ENCODE data around the gene TAF4.
A peak's percentile ranks its signal among the peaks of the same experiment; 100 is the strongest.
"Not testable (repeated sequence)": the region's sequence is repeated elsewhere in the genome, so short reads cannot be mapped to it uniquely, and the experiment has no call there.

Gene TAF4, protein sequence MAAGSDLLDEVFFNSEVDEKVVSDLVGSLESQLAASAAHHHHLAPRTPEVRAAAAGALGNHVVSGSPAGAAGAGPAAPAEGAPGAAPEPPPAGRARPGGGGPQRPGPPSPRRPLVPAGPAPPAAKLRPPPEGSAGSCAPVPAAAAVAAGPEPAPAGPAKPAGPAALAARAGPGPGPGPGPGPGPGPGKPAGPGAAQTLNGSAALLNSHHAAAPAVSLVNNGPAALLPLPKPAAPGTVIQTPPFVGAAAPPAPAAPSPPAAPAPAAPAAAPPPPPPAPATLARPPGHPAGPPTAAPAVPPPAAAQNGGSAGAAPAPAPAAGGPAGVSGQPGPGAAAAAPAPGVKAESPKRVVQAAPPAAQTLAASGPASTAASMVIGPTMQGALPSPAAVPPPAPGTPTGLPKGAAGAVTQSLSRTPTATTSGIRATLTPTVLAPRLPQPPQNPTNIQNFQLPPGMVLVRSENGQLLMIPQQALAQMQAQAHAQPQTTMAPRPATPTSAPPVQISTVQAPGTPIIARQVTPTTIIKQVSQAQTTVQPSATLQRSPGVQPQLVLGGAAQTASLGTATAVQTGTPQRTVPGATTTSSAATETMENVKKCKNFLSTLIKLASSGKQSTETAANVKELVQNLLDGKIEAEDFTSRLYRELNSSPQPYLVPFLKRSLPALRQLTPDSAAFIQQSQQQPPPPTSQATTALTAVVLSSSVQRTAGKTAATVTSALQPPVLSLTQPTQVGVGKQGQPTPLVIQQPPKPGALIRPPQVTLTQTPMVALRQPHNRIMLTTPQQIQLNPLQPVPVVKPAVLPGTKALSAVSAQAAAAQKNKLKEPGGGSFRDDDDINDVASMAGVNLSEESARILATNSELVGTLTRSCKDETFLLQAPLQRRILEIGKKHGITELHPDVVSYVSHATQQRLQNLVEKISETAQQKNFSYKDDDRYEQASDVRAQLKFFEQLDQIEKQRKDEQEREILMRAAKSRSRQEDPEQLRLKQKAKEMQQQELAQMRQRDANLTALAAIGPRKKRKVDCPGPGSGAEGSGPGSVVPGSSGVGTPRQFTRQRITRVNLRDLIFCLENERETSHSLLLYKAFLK

DNA sequence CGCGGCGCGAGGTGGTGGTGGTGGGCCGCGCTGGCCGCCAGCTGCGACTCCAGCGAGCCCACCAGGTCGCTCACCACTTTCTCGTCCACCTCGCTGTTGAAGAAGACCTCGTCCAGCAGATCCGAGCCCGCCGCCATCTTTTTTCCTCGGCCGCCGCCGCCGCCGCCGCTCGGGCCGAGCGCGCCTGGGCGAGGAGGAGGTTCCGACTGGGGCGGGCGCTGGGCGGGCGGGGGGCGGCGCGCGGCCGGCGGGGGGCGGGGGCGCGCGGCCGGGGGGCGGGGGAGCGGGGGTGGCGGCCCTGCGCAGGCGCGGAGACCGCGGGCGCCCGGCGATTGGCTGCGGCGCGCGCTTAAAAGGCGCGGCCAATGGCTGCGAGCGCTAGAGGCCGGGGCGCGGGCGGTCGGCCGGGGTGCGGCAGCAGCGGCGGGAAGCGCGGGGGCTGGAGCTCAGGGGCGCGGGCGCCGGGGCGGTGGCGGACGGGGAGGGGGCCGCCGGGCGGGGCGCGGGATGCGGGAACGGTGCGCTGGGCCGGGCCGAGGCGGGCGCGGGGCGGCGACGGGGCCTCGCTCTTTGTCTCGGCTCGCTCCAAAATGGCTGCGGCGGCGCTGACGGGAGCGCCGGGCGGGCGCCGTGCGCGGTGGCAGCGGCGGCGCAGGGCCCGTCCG is at the start of gene TAF4:
Gene TAF4, minus strand, starts transcription at position 208 of the 665 bp plus-strand sequence. Its CDS starts 71 bp downstream, at position 137.
- DNase-seq = peak; percentile 61

DNA sequence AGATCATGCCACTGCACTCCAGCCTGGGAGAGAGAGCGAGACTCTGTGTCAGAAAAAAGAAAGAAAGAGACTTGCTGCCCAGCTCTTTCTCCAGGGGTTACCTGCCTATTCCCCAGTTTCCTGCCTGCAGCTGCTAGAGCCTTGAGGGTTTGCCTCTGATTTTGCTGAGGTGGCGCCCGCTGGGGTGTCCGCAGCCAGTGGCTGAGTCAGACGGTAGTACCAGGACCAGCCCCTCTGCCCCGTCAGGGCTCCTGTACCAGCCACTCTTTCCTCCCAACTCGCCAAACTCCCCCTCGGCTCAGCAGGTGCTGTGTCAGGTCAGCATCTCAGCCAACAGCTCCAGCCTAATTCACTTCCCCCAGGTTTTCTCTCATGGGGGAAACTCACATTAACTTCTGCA is 49.2 kb upstream of the TAF4 start:
- DNase-seq = no peak

DNA sequence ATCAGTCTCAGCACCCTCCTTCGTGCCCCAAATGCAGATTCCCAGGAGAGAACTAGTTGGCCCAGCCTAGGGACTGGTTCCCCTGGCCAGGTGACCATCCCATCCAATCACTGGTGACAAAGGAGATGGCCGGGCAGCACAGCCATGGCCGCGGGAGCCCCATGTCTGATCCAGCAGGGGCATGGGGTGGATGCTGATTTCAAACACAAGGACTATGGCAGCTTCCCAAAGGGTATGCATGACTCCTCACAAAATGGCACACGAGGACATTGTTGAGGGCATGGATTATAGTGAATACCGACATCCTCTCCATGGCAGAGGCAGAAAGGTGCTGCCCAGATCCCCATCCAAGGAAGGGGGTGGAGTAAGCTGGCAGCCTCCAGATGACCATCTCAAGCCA is 46.7 kb upstream of the TAF4 start:
- no peak for DNase-seq

DNA sequence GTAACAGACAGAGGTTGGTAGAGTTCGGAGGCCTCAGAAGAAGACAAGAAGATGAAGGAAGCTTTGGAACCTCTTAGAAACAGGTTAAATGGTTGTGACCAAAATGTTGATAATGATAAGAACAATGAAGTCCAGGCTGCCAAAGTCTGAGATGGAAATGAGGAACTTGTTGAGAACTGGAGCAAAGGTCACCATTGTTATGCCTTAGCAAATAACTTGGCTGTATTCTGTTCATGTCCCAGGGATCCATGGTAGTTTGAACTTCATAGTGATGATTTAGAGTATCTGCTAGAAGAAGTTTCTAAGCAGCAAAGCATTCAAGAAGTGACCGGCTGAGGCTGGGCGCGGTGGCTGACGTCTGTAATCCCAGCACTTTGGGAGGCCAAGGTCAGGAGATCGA is 45.5 kb upstream of the TAF4 start:
- peak; percentile 41 for DNase-seq

DNA sequence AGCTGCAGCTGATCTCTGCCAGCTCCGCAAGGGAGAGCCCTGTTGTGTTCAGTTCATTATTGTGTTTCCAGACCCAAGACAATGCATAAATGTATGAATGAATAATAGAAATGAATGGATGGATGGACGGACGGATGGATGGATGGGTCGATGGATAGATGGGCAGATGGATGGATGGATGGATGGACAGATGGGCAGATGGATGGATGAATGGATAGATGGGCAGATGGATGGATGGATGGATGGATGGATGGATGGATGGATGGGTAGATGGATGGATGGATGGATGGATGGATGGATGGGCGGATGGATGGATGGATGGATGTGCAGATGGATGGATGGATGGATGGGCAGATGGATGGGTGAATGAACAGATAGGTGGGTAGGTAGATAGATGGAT is 39.9 kb upstream of the TAF4 start:
- DNase-seq = no peak

DNA sequence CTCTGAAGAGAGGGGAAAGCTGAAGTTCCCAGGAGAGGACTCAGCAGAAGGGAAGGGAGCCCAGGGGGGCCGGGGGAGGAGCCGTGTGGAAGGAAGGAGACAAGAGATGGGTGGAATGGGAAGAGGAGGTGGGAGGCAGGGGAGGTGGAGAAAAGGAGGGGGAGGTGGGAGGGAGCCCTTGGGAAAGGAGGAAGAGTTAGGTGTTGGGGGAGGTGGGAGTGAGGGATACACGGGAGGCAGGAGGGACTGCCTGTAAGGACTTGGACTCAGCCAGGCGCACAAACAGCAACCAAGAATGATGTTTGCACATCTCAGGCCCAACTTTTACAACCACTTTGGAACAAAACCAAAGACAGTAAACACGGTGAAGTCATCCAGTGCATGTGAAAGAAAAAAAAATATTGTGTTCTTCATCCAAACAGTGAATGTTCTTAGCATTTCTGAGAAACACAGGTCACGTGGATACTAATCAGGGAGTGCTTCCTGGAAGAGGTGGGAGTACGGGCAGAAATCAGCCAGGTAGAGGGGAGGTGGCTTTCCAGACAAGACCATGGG is 39.2 kb upstream of the TAF4 start:
- DNase-seq = no peak

DNA sequence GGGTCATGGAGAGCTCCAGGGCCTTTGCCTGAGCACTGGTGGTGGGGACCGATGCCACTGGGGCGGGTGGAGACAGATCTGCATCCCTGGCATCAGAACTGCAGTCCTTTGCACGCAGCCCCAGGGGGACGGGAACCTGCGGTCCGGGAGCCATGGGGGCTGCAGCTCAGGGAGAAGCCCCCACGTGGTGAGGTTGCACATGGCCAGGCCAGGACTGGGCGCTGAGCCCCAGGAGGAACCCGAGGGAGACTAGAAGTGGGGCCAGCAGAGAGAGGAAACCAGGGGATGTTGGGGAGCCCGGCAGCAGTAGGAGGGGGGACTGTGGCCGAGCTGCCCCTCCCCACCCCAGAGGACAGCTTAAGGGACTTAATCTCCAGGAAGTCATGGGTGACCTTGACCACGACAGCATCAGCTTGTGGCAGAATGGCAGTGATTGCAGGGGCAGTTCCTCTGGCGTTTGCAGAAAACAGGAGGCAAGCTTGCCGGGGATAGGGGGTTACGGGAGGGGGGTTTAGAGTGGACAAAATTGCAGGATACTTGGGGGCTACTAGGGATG is 38.6 kb upstream of the TAF4 start:
- DNase-seq = no peak

DNA sequence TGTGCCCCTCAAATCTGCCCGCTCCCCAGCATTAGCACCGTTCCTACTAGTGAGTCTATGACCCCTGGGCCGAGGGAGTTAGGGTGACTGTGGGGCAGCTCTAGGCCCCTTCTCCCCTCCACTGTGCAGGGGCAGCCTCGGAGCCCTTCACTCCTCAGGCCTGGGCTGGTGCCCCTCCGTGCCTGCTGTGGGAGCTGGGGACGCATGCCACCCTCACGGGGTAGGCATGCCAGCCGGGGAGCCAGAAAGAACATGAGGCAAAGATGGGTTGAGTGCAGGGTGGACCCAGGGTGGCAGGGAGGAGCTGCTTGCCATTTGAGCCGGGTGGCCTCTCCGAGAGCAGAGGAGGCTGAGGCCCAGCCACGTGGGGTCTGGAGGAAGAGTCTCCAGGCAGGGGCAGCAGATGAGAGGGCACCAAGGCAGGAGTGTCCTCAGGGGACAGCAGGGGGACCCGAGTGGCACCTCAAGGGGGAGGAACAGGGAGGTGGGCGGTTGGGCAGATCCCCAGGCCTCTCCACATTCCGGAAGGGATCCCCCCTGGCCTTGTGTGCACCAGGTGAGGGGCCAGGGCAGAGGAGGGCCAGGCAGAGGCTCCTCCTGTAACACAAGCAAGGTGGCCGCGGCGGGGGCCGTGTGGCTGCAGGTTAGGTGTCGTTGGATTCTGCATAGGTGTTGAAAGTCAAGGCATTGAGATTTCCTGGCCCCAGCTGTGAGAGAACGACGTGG is 38.0 kb upstream of the TAF4 start:
- DNase-seq = no peak

DNA sequence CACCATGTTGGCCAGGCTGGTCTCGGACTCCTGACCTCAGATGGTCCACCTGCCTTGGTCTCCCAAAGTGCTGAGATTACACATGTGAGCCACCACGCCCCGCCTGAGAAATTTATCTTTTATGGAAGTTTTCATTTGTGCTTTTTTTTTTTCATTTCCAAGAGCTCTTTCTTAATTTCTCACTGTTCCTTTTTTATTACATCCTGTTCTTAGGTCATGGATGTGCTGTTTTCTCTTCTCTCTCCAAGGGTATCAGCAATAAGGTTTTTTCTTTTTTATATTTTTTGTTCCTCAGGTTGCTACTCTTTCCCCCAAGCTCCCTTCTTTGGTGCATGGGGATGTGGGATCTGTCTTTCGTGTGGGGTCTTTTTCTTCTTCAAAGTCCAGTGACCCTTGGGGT is 35.4 kb upstream of the TAF4 start:
- no peak for DNase-seq

DNA sequence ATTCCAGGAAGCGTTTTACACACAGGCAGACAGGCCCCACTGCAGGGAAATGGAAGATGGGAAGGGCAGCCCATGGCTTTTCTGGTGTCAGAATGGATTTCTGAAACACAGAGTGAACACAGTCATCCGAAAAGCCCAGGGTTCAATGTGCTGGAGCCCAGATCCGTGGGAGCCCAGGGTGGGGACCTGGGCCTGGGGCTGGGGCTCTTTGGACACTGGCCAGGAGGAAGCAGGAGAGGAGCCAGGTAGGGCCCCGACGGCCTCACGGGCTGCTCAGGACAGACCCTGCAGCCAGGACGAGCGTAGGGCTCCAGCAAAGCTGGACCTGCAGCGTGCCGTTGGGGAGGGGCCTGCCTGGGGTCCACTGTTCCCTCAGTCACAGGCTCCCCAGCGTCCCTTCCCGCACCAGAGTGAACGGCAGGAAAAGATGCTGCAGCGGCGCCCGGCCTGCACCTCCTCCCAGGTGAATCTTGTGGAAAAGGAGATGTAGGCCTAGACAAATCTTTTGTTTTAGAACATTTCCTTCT is 32.3 kb upstream of the TAF4 start:
- no peak for DNase-seq

DNA sequence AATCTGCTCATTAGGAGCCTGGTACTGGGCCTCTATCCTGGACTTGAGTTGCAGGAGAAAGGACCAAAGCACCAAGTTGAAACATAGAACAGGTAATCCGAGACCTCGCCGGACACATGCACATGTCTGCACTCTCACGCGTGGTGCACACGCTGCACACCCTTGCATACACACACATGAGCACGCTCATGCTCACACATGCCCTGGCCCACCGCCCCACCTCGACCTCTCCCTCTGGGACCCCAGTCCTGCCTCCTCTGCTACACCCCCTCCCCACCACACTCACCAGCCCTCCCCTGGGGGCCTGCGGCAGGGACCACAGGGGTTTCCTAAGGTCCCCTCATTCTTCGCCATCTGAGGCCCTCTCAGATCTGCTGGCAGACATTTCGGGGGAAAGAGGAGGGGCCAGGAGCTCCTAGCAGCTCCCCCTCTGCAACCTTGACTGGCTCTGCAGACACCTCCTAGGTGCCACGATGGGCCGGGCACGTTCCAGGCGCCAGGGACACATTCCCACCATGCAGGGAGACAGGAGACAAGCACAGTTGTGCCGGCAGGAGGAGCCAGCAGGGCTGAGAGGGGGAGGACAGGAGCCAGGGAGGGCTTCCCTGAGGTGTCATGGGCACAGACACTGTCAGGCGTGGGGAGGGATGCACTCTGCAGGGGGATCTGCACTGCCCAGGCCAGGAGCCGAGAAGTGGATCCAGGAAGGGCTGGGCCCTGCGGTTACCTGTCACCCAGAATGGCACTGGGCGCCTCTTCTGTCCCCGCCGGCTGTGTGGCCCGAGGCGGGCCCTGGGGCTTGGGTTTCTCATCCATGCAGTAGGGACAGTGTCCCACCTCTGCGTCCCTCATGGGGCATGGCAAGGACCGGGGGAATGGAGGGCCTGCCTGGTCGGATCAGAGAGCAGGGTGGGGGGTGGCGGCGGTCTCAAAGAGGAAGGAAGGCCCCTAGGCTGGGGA is 31.0 kb upstream of the TAF4 start:
- DNase-seq = no peak

DNA sequence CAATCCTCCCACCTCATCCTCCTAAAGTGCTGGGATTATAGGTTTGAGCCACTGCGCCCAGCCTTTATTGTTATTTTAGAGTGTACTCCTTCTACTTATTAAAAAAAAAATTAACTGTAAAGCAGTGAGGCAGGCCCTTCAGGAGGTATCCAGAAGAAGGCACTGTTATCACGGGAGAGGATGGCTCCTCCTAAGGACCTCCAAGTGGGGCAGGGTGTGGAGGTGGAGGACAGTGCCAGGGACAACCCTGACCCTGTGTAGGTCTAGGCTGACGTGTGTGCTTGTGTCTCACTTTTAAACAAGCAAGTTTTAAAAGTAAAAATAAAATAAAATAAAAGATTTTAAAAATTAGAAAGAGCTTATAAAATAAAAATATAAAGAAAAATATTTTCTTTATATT is 23.7 kb upstream of the TAF4 start:
- DNase-seq = no peak

DNA sequence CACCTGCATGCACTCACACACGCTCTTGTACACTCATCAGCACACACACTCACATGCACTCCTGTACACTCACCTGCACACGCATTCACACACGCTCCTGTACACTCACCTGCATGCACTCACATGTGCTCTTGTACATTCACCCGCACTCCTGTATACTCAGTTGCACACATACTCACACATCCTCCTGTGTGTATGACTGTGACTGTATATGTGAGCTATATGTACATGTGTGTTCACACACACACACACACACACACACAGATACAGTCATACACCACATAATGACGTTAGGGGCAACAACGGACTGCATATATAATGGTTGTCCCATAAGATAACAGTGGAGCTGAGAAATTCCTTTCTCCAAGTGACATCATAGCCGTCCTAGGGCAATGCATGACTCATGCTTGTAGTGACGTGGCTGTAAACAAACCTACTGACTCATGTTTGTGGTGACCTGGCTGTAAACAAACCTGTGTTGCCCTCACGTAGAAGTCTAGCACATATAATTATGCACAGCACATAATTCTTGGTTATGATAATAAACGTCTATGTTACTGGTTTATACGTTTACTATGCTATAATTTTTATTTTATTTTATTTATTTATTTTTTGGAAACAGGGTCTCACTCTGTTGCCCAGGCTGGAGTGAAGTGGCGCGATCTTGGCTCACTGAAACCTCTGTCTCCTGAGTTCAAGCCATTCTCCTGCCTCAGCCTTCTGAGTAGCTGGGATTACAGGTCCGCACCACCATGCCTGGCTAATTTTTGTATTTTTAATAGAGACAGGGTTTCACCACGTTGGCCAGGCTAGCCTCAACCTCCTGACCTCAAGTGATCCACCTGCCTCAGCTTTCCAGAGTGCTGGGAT is 22.8 kb upstream of the TAF4 start:
- DNase-seq = peak; percentile 30

DNA sequence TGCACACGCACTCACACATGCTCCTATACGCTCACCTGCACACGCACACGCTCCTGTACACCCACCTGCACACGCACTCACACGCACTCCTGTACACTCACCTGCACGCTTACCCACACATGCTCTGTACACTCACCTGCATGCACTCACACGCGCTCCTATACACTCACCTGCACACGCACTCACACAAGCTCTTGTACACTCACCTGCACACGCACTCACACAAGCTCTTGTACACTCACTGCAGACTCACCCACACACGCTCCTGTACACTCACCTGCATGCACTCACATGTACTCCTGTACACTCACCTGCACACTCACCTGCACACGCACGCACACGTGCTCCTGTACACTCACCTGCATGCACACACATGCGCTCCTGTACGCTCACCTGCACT is 22.0 kb upstream of the TAF4 start:
- no peak for DNase-seq

DNA sequence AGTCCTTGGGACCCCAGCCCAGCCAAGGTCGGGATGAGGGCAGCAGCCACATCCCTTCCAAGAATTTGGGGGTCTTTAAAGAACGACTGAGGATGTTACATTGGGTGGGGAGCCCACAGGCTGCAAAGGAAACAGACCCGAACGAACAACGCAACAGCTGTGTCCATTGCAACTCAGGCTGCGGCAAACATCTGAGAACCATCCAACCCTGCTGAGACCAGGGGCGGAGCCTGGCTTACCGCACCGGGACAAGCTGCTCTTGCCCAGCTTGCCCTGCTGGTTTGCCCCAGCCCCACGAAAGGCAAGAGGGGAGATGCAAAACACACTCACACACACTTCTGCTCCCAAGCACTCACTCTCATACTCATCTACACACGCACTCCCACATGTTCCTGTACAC is 21.5 kb upstream of the TAF4 start:
- no peak for DNase-seq

DNA sequence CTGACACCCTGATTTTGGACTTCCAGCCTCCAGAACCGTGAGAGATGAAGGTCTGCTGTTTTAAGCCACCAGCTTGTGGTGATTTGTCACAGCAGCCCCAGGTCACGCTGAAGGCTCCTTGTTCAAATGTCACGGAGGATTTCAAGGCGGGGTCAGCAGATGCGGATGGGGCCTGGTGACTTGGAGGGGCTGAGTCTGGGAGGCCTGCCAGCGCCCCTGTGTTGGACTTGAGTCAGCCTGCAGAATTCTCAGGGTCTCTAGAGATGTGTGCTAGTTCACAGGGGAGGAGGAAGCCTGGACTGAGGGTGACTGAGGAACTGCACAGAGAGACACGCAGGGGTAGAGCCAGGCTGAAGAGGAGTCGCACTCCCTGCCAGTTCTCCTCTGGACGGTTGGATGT is 19.5 kb upstream of the TAF4 start:
- DNase-seq = no peak

DNA sequence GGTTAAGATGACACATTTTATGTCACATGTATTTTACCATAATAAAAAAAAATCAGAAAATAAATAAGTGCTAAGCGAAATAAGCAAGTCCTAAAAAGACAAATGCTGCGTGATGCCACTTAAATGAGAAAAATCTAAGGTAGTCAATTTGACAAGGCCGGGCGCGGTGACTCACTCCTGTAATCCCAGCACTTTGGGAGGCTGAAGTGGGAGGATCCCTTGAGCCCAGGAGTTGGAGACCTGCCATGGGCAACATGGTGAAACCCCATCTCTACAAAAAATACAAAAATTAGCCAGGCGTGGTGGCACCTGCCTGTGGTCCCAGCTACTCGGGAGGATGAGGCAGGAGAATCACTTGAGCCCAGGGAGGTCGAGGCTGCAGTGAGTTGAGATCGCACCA is 18.5 kb upstream of the TAF4 start:
- not testable (repeated sequence) for DNase-seq

DNA sequence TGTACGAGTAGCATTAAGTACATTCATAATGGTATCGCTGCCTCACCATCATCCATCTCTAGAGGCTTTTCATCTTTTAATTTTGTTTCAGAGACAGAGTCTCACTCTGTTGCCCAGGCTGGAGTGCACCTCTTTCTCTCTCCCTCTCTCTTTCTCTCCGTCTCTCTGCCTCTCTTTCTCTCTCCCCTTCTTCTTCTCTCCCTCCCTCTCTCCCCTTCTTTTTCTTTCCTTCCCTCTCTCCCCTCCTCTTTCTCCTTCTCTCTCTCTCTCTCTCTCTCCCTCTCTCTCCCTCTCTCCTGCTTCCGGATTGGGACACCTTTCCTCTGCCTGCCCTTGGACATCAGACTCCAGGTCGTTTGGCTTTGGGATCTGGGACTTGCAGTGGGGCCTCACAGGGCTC is 17.6 kb upstream of the TAF4 start:
- DNase-seq = no peak

Data from MV-4-11 (cell line).